Esophagus (tissue), 2 donors: ENCODE measurements around the gene KRT10. TPM values are rescaled to one million over a fixed set of nuclear protein-coding genes. Genes with fewer than 3 reads are reported as not detected.

Experiments
- H3K27ac ChIP-seq, 2 donors: one replicate each; pipeline ENCODE4 v1.5.1; 2013; ENCODE audit warnings: low read depth in 2 of 2, mild to moderate bottlenecking in 2 of 2, inconsistent platforms in 1 of 2, low read length in 1 of 2, moderate library complexity in 1 of 2
- H3K27me3 ChIP-seq, 2 donors: one replicate each; pipeline ENCODE4 v1.6.1; 2013; ENCODE audit warnings: low read length in 2 of 2, control low read depth in 1 of 2, mild to moderate bottlenecking in 1 of 2; ENCODE audit not compliant: insufficient read depth in 2 of 2, control insufficient read depth in 1 of 2
- H3K36me3 ChIP-seq, 2 donors: one replicate each; pipeline ENCODE4 v1.6.1; 2013; ENCODE audit warnings: low read length in 1 of 2; ENCODE audit not compliant: control insufficient read depth in 2 of 2, insufficient read depth in 2 of 2
- H3K4me1 ChIP-seq, 2 donors: one replicate each; pipeline ENCODE4 v1.6.1; 2013; ENCODE audit warnings: low read length in 1 of 2; ENCODE audit not compliant: control insufficient read depth in 2 of 2, insufficient read depth in 2 of 2
- H3K4me3 ChIP-seq, 2 donors: one replicate each; pipeline ENCODE4 v1.5.1; 2013; ENCODE audit warnings: low read length in 2 of 2, mild to moderate bottlenecking in 2 of 2, low read depth in 1 of 2, moderate library complexity in 1 of 2
- H3K9me3 ChIP-seq, 2 donors: one replicate each; pipeline ENCODE4 v1.6.1; 2013; ENCODE audit warnings: mild to moderate bottlenecking in 2 of 2, low read depth in 1 of 2, low read length in 1 of 2, moderate library complexity in 1 of 2; ENCODE audit not compliant: control insufficient read depth in 2 of 2, insufficient read depth in 1 of 2
- WGBS, 2 donors: extraction: QIAGEN DNeasy Blood & Tissue Kit; methylation state at CpG; one replicate each; pipeline ENCODE4 v1.1.7; 2013; 5-methylcytosine and 5-hydroxymethylcytosine counted together
- polyA plus RNA-seq, 2 donors: library from polyadenylated mRNA; stranded (reverse); fragments of 200-250 nt; gene quantifications; one replicate each; pipeline ENCODE4 v1.2.3, GENCODE V29; 2013
- donor health status: healthy with polysubstance abuse.
- donor health status: Bipolar disorder and iron deficiency.

KRT10 gene
- polyA plus RNA-seq, 2 donors: 30.1 to 41.2 TPM

DNA sequence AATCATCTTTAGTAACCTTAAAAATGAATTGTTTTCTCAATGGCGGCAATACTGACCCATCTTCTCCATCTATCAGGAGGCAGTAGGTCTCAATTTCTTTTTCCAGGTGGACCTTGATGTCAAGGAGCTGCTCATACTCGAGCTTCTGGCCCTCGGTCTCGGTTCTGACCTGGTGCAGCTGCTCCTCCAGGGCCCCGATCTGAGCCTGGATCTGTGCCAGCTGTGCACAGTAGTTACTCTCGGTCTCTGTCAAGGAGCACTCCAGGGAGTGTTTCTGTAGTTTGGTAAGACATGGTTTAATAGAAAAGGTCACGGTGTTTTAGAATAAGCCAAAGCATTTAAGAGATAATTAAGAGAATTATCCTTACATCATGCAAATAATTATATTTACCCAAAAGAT lies 45.0 kb downstream of the KRT10 start:
- no peaks in the 10 kb centered on the region for H3K4me1 ChIP-seq
- H3K9me3 ChIP-seq: no peaks in the 10 kb centered on the region
- H3K4me3 ChIP-seq: no peak overlapping the region
- WGBS, 2 donors: 74% methylated on average over 7 of the region's 7 CpGs
- no peak overlapping the region for H3K27ac ChIP-seq
- H3K27me3 ChIP-seq: no peaks in the 10 kb centered on the region
- no peaks in the 10 kb centered on the region for H3K36me3 ChIP-seq

GRCh38 chr17:40775945-40776344 lies 46.5 kb downstream of the KRT10 start:
- H3K27me3 ChIP-seq: no peaks in the 10 kb centered on the region
- no peaks in the 10 kb centered on the region for H3K36me3 ChIP-seq
- 68 to 81% methylated on average over 4 of the region's 4 CpGs for WGBS, 2 donors
- no peaks in the 10 kb centered on the region for H3K9me3 ChIP-seq
- H3K4me3 ChIP-seq: no peak overlapping the region
- H3K4me1 ChIP-seq: no peaks in the 10 kb centered on the region
- H3K27ac ChIP-seq: no peak overlapping the region

GRCh38 chr17:40772101-40772500 lies 50.3 kb downstream of the KRT10 start, which contains the start of gene KRT26:
TSS of gene KRT26 (minus strand) at chr17:40772201. CDS start at chr17:40772113, 88 bp downstream.
- Histone ChIP-seq H3K4me1 (no peaks in the 10 kb centered on the region), H3K36me3 (no peaks in the 10 kb centered on the region), H3K9me3 (no peaks in the 10 kb centered on the region), H3K4me3 (peak within 1 kb of the TSS in 1 of 2 donors; percentile 2), H3K27ac (no peak within 1 kb of the TSS), H3K27me3 (no peaks in the 10 kb centered on the region)
- 89 to 94% methylated on average over 3 of the region's 3 CpGs for WGBS, 2 donors

Other genes with a start within 250 kb of the KRT10 start
- 10 to 100 TPM; 57.2 to 57.8 TPM for gene SMARCE1, start 174.8 kb downstream of the KRT10 start, polyA plus RNA-seq
- gene KRT222, start 157.4 kb downstream of the KRT10 start, polyA plus RNA-seq: under 1 TPM; 0.43 to 0.59 TPM
- 100 to 1,000 TPM; 116 to 229 TPM for gene KRT24, start 118.9 kb downstream of the KRT10 start, polyA plus RNA-seq
- not detected for gene KRT25, start 67.3 kb downstream of the KRT10 start, polyA plus RNA-seq
- not detected for gene KRT26, start 50.4 kb downstream of the KRT10 start, polyA plus RNA-seq
- gene KRT27, start 40.1 kb downstream of the KRT10 start, polyA plus RNA-seq: under 1 TPM in 1 of 2 donors, not detected in 1; 0.05 TPM
- gene KRT28, start 22.7 kb downstream of the KRT10 start, polyA plus RNA-seq: not detected
- gene KRT12, start 44.6 kb upstream of the KRT10 start, polyA plus RNA-seq: not detected
- gene KRT20, start 62.6 kb upstream of the KRT10 start, polyA plus RNA-seq: under 1 TPM; 0.07 to 0.28 TPM
- gene KRT23, start 115.0 kb upstream of the KRT10 start, polyA plus RNA-seq: 10 to 100 TPM in 1 of 2 donors, 1 to 10 TPM in 1; 5.1 to 23.6 TPM
- gene KRT39, start 144.3 kb upstream of the KRT10 start, polyA plus RNA-seq: not detected
- gene KRT40, start 161.7 kb upstream of the KRT10 start, polyA plus RNA-seq: under 1 TPM; 0.18 to 0.20 TPM
- gene KRTAP3-3, start 171.6 kb upstream of the KRT10 start, polyA plus RNA-seq: not detected
- 10 to 100 TPM in 1 of 2 donors, 1 to 10 TPM in 1; 1.8 to 43.5 TPM for gene KRTAP3-2, start 177.3 kb upstream of the KRT10 start, polyA plus RNA-seq
- gene KRTAP3-1, start 186.5 kb upstream of the KRT10 start, polyA plus RNA-seq: under 1 TPM in 1 of 2 donors, not detected in 1; 0.39 TPM
- gene KRTAP1-5, start 204.6 kb upstream of the KRT10 start, polyA plus RNA-seq: under 1 TPM in 1 of 2 donors, not detected in 1; 0.09 TPM
- gene KRTAP1-4, start 207.6 kb upstream of the KRT10 start, polyA plus RNA-seq: not detected
- gene KRTAP1-3, start 212.3 kb upstream of the KRT10 start, polyA plus RNA-seq: not detected
- under 1 TPM; 0.04 to 0.16 TPM for gene KRTAP1-1, start 218.8 kb upstream of the KRT10 start, polyA plus RNA-seq
- gene KRTAP2-1, start 224.7 kb upstream of the KRT10 start, polyA plus RNA-seq: not detected
- gene KRTAP2-2, start 232.6 kb upstream of the KRT10 start, polyA plus RNA-seq: not detected
- gene KRTAP2-3, start 237.5 kb upstream of the KRT10 start, polyA plus RNA-seq: under 1 TPM in 1 of 2 donors, not detected in 1; 0.10 TPM
- gene KRTAP2-4, start 243.3 kb upstream of the KRT10 start, polyA plus RNA-seq: not detected